GM18861 (cell line): ENCODE measurements around the gene TBCD.
"Not testable (repeated sequence)": the region's sequence is repeated elsewhere in the genome, so short reads cannot be mapped to it uniquely, and the experiment has no call there.

Experiments used
- ATAC-seq: cut with Tn5 transposase; IDR thresholded peaks from one replicate; pipeline ENCODE4 v1.9.1; 2021; ENCODE audit not compliant: unreplicated experiment

TBCD gene

DNA sequence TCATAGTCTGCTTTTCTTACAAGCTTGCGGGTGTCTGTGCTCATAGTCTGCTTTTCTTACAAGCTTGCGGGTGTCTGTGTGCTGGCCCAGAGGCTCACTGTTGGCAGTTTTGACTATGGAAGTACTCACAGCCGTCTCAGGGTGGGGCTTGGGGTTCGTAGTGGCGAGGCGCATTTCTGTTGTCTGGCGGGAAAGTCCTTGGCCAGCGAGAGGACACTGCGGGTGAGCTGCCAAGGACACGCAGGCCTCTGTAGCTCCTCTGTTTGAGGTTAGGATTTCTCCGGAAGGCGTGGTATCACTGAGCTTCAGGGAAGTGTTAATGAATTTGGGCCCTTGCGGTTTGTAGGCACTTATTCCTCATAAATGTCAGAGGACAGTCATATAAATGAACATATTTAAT is 13.5 kb downstream of the TBCD start:
- ATAC-seq, result no peak

DNA sequence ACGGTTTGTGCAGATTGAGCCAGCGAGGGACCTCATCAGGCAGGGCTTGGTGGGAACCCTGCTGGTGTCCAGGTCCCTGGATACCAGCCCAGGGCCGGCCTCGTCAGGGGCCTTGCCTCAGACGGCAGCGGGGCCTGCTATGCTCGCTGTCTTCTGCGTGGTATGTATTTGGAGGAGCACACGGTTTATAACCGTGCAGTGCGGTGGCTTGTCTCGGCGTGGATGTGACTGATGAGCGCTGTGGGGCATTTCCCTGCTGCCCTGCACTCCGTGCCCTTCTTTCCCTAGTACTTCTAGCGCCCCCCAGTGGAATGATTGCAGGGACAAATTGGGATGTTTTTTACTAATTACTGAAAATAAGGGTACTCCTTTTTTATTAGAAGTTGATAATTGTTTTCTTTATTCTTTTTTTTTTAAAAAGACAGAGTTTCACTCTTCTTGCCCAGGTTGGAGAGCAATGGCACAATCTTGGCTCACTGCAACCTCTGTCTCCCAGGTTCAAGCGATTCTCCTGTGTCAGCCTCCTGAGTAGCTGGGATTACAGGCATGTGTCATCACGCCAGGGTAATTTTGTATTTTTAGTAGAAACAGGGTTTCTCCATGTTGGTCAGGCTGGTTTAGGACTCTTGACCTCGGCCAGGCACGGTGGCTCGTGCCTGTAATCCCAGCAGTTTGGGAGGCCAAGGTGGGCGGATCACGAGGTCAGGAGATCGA is 15.3 kb downstream of the TBCD start:
- no peak for ATAC-seq

DNA sequence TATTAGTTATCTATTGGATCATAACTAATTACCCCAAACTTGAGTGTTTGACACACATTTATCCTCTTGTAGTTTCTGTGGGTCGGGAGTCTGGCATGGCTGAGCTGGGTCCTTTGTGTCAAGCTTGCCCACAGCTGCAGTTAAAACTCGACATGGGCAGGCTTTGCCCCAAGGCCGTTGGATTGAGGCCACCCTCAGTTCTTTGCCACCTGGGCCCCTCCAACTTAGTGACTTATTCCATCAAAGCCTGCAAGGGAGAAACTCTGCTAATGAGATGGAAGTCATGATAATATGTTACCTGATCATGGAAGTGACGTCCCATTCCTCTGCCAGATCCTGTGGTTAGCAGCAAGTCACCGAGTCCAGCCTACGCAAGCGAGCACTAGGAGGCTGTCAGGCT is 17.2 kb downstream of the TBCD start:
- no peak for ATAC-seq

DNA sequence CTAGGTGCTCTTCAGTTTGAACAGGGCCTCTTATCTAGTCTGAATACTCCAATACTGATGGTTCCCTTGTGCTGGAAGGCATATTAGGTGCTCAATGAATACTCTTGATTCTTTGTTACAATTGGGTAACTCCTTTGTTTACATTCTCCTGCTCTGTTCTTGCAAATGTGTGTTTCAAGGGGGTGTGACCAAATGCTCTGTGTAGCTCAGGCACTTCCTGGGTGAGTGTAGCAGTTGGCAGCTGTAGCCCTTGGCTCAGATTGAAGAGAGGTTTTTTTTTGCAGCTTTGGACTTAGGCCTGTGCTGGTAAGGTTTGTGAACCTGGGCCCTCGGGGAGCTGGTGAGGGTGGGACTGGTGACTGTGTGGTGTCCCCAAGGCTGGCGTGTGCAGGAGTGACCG is 20.2 kb downstream of the TBCD start:
- no peak for ATAC-seq

DNA sequence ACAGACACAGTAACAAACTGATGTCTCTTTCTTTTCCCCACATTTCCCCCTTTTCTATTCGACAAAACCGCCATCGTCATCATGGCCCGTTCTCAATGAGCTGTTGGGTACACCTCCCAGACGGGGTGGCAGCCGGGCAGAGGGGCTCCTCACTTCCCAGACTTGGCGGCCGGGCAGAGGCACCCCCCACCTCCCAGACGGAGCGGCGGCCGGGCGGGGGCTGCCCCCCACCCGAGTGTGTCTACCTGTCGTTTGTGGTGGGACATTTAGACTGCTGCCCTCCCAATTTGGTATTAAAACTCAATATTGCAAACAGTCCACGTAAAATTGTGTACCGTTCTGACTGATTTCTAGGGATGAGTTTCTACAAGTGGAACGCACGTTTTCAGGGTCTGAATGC is 22.6 kb downstream of the TBCD start:
- not testable (repeated sequence) for ATAC-seq

DNA sequence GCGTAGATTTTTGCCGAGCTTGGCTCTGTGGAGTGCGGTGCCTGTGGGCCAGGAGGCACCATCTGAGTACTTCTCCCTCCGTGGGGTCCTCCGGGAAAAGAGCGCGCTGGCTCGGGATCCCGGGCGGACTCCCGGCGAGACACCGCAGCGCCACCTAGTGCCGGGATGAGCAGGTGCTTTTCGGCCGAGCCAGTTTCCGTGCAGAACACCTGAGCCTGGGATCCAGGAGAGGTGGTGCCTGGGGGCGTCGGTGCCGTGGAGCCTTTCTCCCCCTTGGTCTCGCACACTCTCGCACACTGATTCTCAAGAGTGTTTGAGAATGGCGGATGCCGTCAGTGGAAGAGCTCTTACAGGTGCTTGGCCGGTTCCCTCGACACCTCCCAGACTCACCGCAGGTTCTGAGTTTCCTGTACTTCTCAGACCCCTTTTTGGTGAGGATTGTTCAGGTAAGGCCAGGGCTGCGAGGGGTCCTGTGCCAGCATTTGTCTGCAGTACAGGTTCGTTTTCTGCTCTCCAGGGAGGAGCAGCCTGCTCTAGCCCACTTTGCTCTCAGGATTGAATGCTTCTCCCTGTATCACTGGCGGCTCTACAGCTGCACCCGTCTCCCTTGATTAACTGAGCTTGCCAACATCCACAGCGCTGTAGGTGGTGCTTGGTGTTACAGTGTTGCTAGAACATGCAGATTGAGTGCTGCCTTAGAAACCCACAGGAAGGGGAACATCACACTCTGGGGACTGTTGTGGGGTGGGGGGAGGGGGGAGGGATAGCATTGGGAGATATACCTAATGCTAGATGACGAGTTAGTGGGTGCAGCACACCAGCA is 23.3 kb downstream of the TBCD start:
- ATAC-seq, result no peak

DNA sequence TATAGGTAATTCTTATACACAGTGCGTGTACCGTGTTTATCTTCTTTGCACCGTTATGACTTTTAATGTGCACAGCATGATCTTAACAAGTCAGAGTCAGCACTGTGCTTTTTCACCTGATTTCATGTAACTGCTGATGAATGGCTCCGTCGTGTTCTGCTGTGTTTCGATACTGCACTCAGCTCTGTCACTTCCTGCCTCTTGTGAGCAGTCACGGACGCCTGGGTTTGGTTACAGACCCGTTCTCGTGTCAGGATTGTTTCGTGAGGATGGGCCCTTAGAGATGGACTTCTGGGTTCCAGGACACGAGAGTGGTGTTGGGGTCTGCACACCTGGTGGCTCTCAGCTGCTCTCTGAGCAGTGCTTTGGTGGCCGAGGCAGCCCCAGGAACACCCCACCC is 24.6 kb downstream of the TBCD start:
- ATAC-seq, result no peak

DNA sequence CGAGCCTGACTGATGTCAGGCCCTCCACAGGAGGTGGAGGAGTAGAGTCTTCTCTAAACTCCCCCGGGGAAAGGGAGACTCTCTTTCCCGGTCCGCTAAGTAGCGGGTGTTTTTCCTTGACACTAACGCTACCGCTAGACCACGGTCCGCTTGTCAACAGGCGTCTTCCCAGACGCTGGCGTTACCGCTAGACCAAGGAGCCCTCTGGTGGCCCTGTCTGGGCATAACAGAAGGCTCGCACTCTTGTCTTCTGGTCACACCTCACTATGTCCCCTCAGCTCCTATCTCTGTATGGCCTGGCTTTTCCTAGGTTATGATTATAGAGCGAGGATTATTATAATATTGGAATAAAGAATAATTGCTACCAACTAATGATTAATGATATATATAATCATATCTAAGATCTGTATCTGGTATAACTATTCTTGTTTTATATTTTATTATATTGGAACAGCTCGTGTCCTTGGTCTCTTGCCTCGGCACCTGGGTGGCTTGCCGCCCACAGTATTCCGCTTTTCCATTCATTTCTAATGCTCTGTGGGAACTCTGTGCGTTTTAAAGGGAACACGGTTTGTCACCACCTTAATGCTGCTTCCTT is 26.0 kb downstream of the TBCD start:
- not testable (repeated sequence) for ATAC-seq

DNA sequence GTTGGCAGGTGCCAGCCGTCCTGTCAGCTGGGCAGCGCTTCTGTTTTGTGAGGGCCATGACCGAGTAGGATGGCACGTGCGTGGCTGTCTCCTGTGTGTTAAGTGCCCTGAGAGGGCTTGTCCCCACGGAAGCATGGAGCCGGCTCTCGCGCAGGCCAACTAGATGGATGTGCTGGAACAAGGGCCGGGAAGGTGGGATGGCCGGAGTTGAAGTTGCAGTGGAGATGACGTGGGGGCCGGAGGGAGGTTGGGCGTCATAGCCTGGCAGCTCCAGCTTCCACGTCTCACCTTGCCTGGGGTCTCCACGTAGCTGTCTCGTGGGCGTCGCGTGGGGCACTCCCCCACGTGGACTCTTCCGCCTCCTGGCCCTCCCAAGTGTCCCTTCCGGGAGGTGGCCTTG is 27.7 kb downstream of the TBCD start:
- ATAC-seq, result no peak

DNA sequence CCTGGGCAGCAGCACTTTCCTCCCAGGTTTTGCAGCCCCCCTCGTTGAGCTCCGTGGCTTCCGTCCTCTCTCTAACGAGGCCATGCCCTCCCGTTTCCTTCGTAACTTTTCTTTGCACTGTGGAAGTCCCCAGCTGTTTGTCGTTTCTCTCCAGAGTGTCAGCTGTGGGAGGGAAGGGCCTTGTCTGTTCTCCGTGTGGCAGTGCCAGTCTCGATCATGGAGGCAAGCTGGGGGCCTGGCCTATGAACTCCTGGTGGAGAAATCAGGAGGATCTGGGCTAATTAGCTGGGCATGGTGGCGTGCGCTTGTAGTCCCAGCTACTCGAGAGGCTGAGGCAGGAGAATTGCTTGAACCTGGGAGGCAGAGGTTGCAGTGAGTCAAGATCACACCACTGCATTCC is 28.3 kb downstream of the TBCD start:
- no peak for ATAC-seq

DNA sequence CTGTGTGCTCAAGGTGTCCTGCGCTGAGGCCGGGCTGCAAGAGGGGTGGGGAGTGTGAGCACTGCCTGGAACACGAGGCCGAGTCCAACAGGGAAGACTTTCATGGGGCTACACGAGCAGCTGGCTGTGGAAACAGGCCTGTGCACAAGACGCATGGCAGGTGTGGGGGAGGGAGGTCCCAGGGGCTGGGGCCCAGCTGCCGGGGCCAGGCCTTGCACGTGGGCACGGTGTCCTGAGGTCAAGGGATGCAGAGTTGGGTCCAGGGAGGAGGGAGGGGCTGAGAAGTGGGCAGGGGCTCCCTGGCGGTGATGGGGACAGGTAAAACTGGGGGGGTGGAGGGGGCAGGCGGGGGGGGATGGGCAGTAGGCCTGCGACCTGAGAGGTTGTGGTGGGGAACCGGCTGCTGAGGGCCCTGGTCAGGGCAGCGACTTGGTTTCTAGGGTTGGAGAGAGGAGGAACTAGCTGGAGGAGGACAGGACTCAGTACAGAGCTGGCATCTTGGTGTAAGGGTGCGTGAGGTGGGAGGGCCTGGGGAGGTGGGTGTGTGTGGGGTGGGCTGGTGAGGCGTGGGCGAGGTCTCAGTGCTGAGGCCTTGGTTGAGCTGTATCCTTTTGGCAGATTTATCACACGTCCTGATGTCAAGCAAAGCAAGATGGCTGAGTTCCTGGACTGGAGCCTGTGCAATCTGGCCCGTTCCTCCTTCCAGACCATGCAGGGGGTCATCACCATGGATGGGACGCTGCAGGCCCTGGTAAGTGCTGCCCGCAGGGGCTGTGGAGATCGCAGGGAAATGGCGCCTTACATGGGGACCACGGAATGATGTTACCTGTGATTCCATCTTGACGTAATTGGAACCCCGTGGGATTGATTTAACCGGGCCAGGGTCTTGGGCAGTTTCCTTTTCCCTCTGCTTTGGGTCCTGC is 29.4 kb downstream of the TBCD start:
- ATAC-seq, result no peak

DNA sequence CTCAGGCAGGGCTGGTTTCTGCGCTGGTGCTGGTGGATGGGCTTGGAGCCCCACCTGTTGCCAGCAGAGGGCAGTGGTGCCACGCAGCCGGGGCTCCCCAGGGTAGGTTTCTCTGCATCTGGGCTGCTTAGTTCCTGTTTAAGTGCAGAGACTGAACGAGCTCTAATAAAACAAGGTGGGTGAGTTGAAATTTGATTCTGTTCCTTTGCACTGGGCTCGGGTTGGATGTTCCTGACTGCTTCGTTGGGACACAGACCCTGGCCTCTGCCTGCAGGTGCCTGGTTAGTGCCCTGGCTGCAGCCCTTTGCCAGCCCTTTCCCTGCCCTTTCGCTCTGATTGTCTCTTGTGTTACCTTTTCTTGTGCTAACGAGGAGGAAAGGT is 30.0 kb downstream of the TBCD start:
- ATAC-seq, result no peak

DNA sequence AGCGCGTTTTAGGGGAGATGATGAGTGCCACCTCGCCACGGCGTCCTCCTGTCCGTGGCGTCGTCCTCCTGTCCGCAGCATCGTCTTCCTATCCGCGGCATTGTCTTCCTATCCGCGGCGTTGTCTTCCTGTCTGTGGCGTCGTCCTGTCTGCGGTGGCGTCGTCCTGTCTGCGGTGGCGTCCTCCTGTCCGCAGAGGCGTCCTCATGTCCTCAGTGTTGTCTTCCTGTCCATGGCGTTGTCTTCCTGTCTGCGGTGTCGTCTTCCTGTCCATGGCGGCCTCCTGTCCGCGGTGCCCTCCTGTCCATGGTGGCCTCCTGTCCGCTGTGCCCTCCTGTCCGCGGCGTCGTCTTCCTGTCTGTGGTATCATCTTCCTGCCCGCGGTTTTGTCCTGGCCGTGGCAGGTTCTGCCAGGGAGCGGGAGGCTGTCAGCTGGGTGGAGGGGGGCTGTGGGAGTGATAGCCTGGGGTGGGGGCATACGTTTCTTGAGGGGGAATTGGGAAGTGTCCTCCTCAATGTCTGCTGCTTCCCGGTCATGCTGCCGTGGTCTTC is 30.9 kb downstream of the TBCD start:
- no peak for ATAC-seq

DNA sequence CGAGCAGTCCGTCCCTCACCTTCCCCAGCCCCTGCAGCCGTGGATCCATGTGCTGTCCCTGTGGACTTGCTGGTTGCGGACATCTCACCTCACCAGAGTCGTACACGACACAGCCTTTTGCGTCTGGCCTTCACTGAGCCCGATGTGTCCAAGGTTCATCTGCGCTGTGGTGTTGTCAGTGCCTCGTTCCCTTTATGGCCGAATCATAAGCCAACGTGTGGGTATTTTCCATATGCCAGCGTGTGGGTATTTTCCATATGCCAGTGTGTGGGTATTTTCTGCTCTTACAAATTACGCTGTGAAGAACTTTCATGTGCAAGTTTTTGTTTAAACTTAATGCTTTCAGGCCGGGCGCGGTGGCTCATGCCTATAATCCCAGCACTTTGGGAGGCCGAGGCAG is 31.6 kb downstream of the TBCD start:
- no peak for ATAC-seq

DNA sequence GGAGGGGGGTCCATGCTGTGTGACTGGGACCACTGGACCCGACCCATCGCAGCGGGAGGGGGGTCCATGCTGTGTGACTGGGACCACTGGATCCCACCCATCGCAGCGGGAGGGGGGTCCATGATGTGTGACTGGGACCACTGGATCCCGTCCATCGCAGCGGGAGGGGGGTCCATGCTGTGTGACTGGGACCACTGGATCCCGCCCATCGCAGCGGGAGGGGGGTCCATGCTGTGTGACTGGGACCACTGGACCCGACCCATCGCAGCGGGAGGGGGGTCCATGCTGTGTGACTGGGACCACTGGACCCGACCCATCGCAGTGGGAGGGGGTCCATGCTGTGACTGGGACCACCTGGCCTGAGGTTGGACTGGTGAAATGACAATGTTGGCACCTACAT is 33.7 kb downstream of the TBCD start:
- ATAC-seq, result not testable (repeated sequence)

DNA sequence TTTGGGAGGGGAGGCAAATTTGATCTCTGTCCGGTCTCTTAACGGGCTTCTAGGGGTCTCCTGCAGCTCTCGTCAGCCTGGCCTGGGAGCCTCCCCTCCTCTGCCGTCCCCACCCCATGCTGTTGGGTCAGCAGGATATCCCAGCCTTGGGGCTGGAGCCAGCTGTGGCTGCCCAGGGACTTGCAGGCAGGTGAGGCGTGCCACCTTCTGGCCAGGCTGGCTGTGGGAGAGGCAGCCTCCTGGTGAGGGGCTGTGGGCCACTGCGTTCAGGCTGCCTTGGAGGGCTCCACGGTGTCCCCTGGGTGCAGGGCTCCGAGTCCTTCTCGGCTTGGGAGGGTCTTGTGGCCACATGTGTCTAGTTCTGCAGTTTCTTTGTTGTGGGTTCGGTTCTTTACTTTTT is 34.6 kb downstream of the TBCD start:
- no peak for ATAC-seq

DNA sequence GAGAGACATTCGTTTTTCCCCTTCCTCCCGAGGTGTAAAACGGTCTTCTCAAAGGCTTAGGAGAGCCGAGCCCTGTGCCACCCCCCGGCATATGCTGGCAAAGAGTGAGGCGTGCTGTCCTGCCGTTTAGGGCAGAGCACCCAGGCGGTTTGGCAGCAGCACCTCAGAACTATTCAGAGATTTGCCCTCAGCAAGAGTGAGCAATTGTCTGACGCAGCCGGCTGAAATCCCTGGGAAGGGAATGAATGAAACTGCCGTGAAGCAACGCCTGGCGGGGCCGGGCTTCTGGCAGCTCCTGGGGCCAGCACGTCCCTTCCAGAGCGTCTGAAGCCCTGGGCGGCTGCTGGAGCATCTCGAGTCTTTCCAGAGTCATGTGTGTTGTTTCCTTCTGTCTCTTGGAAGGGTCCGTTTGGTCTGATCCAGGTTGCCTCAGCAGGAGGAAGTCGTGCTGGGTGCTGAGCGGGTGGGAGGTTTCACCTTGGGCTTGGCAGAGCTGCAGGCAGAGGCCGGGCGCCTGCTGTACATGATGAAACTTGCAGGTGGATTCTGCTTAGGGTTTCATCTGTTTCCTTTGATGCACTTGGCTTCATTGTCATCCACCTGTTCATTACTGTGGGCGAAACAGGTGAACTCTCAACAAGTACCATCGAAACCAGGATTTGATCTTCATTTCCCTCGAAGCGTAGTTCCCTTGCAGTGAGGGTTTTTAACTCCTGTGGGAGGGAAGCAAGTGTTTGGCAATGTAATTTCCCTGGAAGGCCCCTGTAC is 35.4 kb downstream of the TBCD start:
- ATAC-seq, result no peak

DNA sequence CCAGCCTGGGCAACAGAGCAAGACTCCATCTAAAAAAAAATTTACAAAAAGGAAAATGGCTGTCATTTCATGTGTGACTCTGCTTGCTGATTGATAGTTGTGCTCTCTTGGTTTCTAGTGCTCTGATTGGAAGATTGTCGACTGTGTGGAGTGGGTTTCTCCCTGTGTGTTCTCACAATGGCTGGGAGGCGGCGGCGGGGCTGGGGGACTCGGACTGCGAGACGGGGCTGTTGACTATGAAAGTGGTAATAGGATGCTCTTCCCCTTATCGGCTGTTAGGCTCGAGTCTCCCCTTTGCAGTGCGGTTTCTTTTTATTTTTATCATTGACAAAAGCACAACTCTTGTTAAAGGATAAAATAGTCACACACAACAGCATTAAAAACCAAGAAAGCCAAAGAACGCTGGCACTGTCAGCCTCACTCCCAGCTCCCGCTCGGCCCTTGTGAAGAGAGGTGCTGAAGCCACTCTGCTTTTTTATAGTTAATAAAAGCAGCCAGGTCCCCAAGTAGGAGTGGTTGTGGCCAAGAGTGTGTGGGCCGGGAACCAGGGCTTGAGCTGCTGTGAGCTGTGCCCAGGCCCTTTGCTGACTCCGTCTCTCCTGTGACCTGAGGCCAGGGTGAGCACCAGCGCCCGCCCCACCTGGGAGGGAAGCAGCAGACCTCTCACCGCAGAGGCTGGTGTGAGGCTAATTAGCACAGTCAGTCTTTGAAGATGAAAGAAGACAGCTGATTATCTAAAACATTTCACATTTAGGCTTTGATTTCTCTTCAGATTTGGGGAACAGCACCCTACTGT is 36.5 kb downstream of the TBCD start:
- ATAC-seq, result no peak

DNA sequence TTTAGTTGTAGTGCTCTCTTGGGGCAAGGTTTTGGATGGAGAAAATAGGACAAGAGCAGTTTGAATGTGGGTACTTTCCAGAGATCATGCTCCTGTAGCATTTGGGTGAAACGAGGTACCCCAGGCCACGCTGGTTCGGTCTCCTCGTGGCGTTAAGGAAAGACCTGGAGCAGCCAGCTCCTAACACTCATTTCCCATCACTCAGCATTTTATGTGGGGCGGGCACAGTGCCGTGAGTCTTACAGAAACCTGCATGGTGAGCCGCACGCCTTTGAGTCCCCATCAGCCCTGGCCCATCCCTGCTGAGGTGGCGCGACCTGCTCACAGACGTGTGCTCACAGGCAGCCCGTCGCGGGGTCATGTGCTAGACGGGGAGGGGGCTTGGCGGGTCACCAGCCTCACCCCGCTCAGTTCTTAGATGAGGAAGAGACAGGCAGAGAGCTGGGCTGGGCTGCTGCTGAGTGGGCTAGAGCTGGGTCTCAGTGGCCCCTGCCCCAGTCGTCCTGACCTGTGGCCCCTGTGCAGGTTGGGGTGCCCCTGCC is 37.3 kb downstream of the TBCD start:
- ATAC-seq, result no peak
